HL-60 (cell line): Measurements from ENCODE around the gene SMPDL3B.

Experiments
- POLR2AphosphoS5 ChIP-seq: IDR thresholded peaks from 2 replicates; pipeline ENCODE4 v1.6.1; 2012; ENCODE audit warnings: low read depth
- TF ChIP-seq, protein P1 (sequence below): IDR thresholded peaks from 2 replicates; pipeline ENCODE4 v1.6.1; 2012; ENCODE audit warnings: low read depth; ENCODE audit not compliant: insufficient replicate concordance
- TF ChIP-seq, protein P2 (sequence below): IDR thresholded peaks from one replicate; pipeline ENCODE4 v1.5.1; 2011; ENCODE audit warnings: low read length, control low read depth, inconsistent platforms; ENCODE audit not compliant: insufficient read depth

DNA sequence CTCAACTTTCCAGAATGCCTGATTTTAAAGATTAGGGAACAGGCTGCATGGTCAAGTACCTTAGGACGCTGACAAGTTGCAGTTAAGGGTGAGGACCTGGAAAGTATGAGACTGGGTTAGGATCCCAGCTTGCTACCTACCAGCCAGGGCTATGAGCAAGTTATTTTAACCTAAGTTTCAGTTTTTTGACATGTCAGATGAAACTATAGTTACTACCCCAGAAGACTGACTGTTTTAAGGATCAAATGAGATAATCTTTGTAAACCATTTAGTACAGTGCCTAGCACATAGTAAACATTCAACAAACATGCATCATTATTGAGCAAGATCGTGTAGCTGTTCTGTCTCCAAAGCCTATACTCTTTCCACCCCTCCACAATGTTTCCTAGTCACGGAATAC is 48.1 kb upstream of the SMPDL3B start:
- TF ChIP-seq, protein P1, sequence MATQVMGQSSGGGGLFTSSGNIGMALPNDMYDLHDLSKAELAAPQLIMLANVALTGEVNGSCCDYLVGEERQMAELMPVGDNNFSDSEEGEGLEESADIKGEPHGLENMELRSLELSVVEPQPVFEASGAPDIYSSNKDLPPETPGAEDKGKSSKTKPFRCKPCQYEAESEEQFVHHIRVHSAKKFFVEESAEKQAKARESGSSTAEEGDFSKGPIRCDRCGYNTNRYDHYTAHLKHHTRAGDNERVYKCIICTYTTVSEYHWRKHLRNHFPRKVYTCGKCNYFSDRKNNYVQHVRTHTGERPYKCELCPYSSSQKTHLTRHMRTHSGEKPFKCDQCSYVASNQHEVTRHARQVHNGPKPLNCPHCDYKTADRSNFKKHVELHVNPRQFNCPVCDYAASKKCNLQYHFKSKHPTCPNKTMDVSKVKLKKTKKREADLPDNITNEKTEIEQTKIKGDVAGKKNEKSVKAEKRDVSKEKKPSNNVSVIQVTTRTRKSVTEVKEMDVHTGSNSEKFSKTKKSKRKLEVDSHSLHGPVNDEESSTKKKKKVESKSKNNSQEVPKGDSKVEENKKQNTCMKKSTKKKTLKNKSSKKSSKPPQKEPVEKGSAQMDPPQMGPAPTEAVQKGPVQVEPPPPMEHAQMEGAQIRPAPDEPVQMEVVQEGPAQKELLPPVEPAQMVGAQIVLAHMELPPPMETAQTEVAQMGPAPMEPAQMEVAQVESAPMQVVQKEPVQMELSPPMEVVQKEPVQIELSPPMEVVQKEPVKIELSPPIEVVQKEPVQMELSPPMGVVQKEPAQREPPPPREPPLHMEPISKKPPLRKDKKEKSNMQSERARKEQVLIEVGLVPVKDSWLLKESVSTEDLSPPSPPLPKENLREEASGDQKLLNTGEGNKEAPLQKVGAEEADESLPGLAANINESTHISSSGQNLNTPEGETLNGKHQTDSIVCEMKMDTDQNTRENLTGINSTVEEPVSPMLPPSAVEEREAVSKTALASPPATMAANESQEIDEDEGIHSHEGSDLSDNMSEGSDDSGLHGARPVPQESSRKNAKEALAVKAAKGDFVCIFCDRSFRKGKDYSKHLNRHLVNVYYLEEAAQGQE: no peak
- TF ChIP-seq, protein P2, sequence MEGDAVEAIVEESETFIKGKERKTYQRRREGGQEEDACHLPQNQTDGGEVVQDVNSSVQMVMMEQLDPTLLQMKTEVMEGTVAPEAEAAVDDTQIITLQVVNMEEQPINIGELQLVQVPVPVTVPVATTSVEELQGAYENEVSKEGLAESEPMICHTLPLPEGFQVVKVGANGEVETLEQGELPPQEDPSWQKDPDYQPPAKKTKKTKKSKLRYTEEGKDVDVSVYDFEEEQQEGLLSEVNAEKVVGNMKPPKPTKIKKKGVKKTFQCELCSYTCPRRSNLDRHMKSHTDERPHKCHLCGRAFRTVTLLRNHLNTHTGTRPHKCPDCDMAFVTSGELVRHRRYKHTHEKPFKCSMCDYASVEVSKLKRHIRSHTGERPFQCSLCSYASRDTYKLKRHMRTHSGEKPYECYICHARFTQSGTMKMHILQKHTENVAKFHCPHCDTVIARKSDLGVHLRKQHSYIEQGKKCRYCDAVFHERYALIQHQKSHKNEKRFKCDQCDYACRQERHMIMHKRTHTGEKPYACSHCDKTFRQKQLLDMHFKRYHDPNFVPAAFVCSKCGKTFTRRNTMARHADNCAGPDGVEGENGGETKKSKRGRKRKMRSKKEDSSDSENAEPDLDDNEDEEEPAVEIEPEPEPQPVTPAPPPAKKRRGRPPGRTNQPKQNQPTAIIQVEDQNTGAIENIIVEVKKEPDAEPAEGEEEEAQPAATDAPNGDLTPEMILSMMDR: no peak
- TF ChIP-seq POLR2AphosphoS5: no peak
